ENCODE measurements around the gene KSR2. TPM values are rescaled to one million over a fixed set of nuclear protein-coding genes. Genes with fewer than 3 reads are reported as not detected.

KSR2 gene
- total RNA-seq, 4 donors from 2014 or later: under 0.01 to 0.08 (median under 0.01) TPM; not detected in 1

- H3K4me3 ChIP-seq: no peak overlapping the region
- H3K27me3 ChIP-seq: peaks cover 48% of the 10 kb centered on the region
- H3K9me3 ChIP-seq: peaks cover 0 to 15% (median 0%) of the 10 kb centered on the region in 3 donors
- no peaks in the 10 kb centered on the region for H3K36me3 ChIP-seq
- H3K4me1 ChIP-seq: no peaks in the 10 kb centered on the region
- H3K27ac ChIP-seq: no peak overlapping the region
- 80% methylated on average over 1 of the region's 1 CpG; no CpG with 5 or more reads in 1 of the 2 donors for WGBS, 2 donors (ENCODE audit: low coverage in 1 of 2)
- ATAC-seq: no peak
- no peak for TF ChIP-seq POLR2A (IDR thresholded peaks at IDR 0.05)
- no peak for TF ChIP-seq POLR2AphosphoS5 (IDR thresholded peaks at IDR 0.05)
- no peak for TF ChIP-seq CTCF (IDR thresholded peaks at IDR 0.05)
- no peak for TF ChIP-seq EP300 (IDR thresholded peaks at IDR 0.05)
Measured at GRCh38 chr12:117481470-117481869, 487.3 kb downstream of the KSR2 start.

- Histone ChIP-seq H3K27ac (no peak overlapping the region), H3K9me3 (peaks cover 0 to 4% (median 0%) of the 10 kb centered on the region in 3 donors), H3K36me3 (no peaks in the 10 kb centered on the region), H3K4me1 (no peaks in the 10 kb centered on the region), H3K4me3 (no peak overlapping the region), H3K27me3 (peaks cover 45% of the 10 kb centered on the region)
- no peak for ATAC-seq
- 60% methylated on average over 1 of the region's 7 CpGs; no CpG with 5 or more reads in 1 of the 2 donors for WGBS, 2 donors (ENCODE audit: low coverage in 1 of 2)
- no peak for TF ChIP-seq POLR2A (IDR thresholded peaks at IDR 0.05)
- TF ChIP-seq EP300 (IDR thresholded peaks at IDR 0.05): no peak
- TF ChIP-seq CTCF (IDR thresholded peaks at IDR 0.05): no peak
- TF ChIP-seq POLR2AphosphoS5 (IDR thresholded peaks at IDR 0.05): no peak
Measured at GRCh38 chr12:117476341-117476740, 492.4 kb downstream of the KSR2 start.

- H3K27me3 ChIP-seq: peaks cover 44% of the 10 kb centered on the region
- no peak overlapping the region for H3K27ac ChIP-seq
- ATAC-seq: no peak
- no peaks in the 10 kb centered on the region for H3K36me3 ChIP-seq
- 2 to 8% methylated on average over 3 of the region's 3 CpGs for WGBS, 2 donors (ENCODE audit: low coverage in 1 of 2)
- no peaks in the 10 kb centered on the region for H3K4me1 ChIP-seq
- TF ChIP-seq POLR2AphosphoS5 (IDR thresholded peaks at IDR 0.05): no peak
- TF ChIP-seq EP300 (IDR thresholded peaks at IDR 0.05): no peak
- no peak for TF ChIP-seq POLR2A (IDR thresholded peaks at IDR 0.05)
- TF ChIP-seq CTCF (IDR thresholded peaks at IDR 0.05): no peak
- no peak overlapping the region for H3K4me3 ChIP-seq
- peaks cover 0 to 7% (median 0%) of the 10 kb centered on the region in 3 donors for H3K9me3 ChIP-seq
Measured at GRCh38 chr12:117473856-117474255, 494.9 kb downstream of the KSR2 start.

- H3K27me3 ChIP-seq: peaks cover 46% of the 10 kb centered on the region
- no peaks in the 10 kb centered on the region for H3K4me1 ChIP-seq
- no peak for ATAC-seq
- 27% methylated on average over 4 to 5 of the region's 5 CpGs for WGBS, 2 donors (ENCODE audit: low coverage in 1 of 2)
- H3K4me3 ChIP-seq: no peak overlapping the region
- no peak overlapping the region for H3K27ac ChIP-seq
- TF ChIP-seq CTCF (IDR thresholded peaks at IDR 0.05) (peak in 1 of 4 experiments; percentile 10), POLR2AphosphoS5 (IDR thresholded peaks at IDR 0.05) (no peak), POLR2A (IDR thresholded peaks at IDR 0.05) (no peak)
- no peaks in the 10 kb centered on the region for H3K36me3 ChIP-seq
- peaks cover 0 to 7% (median 0%) of the 10 kb centered on the region in 3 donors for H3K9me3 ChIP-seq
Measured at GRCh38 chr12:117472983-117473382, 495.8 kb downstream of the KSR2 start.

GRCh38 chr12:117470804-117471203 lies 498.0 kb downstream of the KSR2 start:
- 0 to 29% methylated on average over 1 of the region's 2 CpGs for whole genome bisulfite sequencing, 2 donors (ENCODE audit: low coverage in 1 of 2)
- Histone ChIP-seq H3K27ac (no peak overlapping the region), H3K4me1 (no peaks in the 10 kb centered on the region), H3K4me3 (no peak overlapping the region), H3K9me3 (peaks cover 0 to 7% (median 0%) of the 10 kb centered on the region in 3 donors), H3K36me3 (no peaks in the 10 kb centered on the region), H3K27me3 (peaks cover 47% of the 10 kb centered on the region)
- no peak for ATAC-seq
- TF ChIP-seq POLR2AphosphoS5 (IDR thresholded peaks at IDR 0.05) (no peak), CTCF (IDR thresholded peaks at IDR 0.05) (no peak), POLR2A (IDR thresholded peaks at IDR 0.05) (no peak), EP300 (IDR thresholded peaks at IDR 0.05) (no peak)
